RPMI7951 (cell line): ENCODE measurements around the gene RASA4B. TPM values are rescaled to one million over a fixed set of nuclear protein-coding genes. Genes with fewer than 3 reads are reported as not detected.
"Not testable (repeated sequence)": the region's sequence is repeated elsewhere in the genome, so short reads cannot be mapped to it uniquely, and the experiment has no call there.

ENCODE experiments used
- DNase-seq: peaks from one replicate; pipeline ENCODE4 v3.0.0-alpha.2; 2012; ENCODE audit warnings: low read depth
- total RNA-seq: library from RNA; depleted of rRNA; stranded (reverse); fragments of >200 nt; shearing (Covaris generic); gene quantifications from 2 replicates; pipeline ENCODE4 v1.2.3, GENCODE V29; 2014

The RASA4B gene
- total RNA-seq, 1 experiment from 2014 or later, result 0.36 TPM

DNA sequence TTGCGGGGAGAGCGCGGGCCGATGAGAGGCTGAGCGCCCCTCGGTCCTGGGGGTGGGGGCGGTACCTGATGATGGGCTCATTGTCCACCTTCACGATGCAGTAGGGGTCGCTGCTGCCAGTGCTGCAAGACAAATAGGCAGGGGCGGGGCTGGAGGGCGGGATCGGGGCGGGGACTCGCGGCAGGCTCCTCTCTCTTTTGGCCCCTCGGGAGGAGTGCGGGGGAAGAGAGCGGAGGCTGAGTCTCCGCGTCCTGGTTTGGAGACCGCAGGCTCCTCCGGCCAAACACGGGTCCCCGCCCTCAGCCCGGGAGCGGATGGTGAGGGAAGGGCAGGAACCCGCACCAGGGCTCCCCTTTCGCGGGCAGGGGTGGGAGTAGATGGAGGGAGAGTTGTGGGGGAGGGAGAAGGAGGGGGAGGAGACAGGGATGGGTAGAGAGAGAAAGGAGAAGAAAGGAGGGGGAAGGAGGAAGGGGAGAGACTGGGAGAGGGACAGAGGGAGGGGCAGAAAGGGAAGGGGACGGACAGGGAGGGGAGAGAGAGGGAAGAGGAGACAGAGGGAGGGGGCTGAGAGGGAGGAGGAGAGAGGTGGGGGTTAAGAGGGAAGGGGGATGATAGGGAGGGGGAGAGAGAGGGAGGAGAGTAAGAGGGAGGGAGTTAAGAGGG is 5.6 kb downstream of the RASA4B start:
- not testable (repeated sequence) for DNase-seq

DNA sequence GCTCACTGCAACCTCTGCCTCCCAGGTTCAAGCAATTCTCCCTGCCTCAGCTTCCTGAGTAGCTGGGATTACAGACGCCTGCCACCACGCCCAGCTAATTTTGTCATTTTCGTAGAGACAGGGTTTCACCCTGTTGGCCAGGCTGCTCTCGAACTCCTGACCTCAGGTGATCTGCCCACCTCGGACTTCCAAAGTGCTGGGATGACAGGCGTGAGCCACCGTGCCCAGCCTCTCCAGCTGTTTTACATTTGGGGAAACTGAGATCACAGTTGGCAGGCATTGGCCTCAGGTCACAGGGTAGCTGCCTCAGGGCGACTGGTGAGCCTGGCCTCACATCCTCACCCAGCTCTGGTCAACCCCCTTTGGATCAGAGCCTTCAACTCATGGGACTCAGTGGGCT is 7.0 kb downstream of the RASA4B start:
- DNase-seq, result not testable (repeated sequence)

DNA sequence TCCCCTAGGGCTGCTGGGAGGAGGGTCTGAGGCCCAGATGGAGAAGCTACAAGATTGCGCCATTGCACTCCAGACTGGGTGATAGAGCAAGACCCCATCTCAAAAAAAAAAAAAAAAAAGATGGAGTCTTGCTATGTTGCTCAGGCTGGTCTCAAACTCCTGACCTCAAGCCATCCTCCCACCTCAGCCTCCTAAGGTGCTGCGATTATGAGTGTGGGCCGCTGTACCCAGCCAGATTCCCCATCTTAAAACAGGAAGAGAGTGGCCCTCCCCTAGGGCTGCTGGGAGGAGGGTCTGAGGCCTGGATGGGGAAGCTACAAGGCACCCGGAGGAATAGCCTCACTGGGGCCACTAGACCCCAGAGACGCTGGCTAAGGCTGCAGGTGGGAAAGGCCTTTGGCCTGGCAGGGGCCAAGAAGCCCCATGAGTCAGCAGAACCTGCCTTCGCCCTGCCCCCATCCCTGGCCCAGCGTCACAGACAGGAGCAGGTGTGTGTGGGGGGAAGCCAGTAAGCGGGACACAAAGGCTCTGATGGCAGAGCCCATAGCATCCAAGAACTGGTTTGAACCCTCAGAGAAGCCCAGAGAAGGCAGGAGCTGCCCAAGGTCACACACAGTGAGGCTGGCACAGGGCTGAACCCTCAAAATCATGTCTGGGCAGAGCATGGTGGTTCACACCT is 10.0 kb downstream of the RASA4B start:
- DNase-seq, result not testable (repeated sequence)

DNA sequence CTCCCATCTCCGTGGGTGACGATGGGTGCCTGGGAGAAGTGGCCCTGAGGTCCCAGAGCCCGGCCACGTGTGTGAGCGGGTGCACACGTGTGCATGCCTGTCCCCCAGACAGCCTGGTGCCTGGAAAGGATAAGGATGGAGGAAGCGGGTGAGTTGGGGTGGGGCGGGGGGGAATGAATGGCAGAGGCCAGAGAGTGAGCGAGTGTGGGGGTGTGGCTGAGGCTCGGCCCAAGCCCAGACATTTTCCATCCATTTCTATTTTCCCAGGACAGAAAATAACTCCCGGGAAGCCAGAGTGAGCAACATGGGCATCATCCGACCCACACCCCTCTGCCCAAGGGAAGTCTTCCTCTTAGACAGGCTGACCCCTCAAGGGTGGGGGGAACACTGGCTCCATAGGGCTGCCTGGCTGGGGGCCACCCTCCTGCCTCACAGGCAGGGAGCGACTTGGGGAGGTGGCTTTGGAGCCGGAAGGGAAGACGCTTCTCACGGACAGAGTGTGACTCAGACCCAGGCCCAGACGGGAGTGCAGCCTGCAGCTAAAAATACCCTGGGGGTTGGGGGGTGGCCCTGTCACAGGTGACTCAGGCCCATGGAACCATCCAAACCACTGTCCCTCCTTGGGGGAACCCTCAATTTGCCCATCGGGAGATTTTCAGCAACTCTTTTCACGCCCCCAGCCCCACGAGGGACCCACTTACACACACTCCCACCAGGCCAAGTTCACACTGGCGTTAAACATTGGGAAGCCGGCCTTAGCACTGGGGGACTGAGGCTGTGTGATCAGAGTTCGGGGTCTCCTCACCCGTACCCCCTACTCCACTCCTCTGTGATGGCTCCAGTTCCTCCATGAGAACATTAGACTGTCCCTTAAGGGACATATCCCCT is 12.0 kb downstream of the RASA4B start:
- DNase-seq, result not testable (repeated sequence)

DNA sequence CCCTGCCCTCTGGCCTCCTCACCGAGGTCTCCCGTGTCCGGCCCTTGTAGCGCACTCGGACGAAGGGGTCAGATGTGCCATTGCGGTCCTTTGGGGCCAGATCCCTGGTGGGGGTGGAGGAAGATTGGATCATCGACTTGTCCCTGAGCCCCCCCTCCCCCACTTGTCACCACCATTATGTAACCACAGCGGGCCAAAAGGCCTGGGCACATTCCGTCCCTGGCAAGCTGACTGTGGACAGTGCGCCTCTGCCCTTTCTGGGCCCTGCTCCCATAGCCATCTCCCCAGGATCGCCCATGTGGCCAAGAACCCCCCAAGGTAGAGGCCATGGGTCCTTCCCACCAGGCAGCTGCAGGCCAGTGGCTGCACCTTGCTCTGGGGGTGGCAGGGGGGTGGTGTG is 14.4 kb downstream of the RASA4B start:
- DNase-seq, result not testable (repeated sequence)

DNA sequence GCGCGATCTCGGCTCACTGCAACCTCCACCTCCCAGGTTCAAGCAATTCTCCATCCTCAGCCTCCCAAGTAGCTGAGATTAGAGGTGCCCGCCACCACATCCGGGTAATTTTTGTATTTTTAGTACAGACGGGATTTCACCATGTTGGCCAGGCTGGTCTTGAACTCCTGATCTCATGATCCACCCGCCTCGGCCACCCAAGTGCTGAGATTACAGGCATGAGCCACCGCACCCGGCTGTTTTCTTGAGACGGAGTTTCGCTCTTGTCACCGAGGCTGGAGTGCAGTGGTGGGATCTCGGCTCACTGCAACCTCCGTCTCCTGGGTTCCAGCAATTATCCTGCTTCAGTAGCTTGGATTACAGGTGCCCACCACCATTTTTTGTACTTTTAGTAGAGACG is 19.3 kb downstream of the RASA4B start:
- not testable (repeated sequence) for DNase-seq

DNA sequence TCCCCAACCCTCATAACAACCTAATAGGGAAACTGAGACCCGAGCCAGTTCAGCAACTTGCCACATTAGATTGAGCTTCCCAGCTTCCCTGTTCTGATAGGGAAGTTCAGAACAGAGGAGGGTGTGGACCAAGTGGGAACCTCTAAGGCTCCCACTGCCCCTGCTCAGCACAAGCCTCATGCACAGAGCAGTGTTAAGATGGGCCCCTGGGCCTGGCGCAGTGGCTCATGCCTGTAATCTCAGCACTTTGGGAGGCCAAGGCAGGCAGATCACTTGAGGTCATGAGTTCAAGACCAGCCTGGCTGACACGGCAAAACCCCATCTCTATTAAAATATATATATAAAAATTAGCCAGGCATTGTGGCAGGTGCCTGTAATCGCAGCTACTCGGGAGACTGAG is 20.3 kb downstream of the RASA4B start:
- not testable (repeated sequence) for DNase-seq

DNA sequence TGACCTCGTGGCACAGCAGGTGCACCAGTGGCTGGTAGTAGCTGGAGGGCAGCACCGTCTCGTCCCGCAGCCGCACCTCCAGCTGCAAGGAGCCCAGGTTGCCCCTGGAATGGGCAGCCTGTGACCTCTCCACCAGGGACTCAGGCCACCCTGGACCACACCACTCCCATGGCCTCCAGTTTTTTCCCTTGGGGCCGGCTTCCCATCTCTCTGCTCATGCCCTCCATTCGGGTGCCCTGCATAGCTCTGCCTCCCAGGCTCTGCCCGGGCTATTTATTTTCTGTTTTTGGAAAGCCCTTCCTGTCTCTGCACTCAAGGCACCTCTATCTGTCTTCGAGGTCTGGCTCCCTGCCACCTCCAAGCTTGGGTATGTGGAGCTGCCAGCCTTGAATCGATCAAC is 20.7 kb downstream of the RASA4B start:
- DNase-seq, result not testable (repeated sequence)

DNA sequence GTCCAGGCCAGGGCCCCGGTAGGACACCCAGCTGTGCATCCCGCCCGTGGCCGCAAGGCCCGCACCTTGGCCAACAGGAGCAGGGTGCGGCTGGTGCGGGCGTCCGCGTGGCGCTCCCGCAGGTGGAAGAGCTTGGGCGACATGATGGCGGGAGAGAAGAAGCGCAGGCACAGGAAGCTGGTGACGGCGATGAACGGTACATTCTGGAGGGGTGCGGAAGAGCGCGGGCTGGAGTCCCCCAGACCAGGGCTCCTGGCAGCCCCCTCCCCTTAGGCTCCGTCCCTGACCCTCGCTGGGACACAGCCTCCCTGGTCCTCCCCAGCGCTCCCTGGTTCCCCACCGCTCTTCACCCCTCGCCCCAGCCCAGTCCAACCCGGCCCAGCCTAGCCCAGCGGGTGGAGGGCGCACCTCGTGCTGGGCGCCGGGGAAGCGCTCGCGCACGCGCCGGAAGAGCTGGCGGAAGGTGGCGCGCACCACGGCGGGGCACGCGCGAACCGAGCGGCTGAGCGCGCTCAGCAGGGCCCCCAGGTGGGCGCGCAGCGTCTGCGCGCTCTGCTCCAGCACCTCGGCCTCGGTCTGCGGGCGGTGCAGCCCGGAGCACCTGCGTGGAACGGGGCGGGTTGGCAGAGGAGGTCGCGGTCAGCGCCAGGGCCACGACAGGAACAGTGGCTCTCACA is 23.0 kb downstream of the RASA4B start:
- not testable (repeated sequence) for DNase-seq

DNA sequence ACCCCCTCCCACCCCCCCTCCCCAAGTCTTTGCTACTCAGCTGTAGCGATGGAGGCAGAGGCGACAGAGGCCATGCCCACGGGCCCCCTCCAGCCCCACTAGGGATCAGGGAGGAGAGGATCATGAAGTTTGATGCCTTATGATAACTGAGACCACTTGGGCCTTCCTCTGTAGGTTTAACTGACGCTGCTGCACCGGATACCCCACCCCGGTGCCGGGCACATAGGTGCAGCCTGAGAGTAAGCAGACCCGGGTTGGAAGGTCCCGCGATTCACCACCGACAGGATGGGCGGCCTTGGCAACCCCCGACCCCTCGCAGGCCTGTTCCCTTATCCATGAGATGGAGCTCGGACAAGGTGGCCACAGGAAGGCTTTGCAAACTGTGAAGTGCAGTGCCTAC is 23.6 kb downstream of the RASA4B start:
- DNase-seq, result not testable (repeated sequence)

DNA sequence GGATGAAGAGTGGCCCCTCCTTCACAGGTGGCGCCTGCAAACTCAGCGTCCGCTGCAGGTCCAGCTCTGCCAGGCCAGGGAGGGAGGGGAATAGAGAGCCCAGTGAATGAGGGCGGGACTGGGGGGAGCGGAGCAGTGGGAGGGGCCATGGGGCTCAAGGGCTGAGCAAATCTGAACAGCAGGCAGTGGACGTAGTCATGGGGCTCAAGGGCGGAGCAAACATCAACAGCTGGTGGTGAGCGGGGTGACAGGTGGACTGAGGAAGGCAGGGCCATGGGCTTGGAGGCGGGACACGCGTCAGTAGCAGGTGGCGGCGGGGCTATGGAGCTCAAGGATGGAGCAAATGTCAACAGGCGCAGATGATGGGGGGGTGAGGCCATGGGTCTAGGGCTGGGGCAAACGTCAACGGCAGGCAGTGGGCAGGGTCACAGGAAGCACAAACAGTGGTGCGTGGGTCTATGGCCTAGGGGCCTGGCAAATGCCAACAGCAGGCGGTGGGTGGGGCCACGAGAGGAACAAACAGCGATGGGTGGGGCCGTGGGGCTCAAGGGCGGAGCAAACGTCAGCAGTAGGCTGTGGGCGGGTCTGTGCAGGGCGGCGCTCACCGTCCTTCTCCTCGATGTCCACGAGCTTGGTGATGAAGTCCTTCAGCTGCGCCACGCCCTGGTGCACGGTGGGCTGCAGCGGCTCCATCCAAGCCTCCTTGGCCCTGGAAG is 24.2 kb downstream of the RASA4B start:
- DNase-seq, result not testable (repeated sequence)

DNA sequence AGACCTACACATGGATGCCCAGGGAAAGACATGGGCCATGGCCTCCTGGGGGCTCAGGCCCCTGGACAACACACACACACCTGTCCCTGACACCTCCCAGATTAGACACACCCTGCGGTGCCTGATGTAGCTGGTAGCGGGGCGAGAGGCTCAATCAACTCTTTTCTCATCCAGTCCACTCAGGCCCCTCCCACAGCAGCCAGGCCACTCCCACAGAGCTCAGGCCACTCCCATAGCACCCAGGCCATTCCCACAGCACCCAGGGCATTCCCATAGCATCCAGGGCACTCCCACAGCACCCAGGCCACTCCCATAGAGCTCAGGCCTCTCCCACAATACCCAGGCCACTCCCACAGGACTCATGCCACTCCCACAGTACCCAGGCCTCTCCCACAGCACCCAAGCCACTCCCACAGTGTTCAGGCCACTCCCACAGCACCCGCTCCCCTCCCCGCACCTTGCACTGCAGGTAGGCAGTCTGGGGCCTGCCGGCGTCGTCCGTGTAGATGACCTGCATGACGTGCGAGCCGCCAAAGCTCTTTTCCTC is 27.0 kb downstream of the RASA4B start:
- DNase-seq, result not testable (repeated sequence)

DNA sequence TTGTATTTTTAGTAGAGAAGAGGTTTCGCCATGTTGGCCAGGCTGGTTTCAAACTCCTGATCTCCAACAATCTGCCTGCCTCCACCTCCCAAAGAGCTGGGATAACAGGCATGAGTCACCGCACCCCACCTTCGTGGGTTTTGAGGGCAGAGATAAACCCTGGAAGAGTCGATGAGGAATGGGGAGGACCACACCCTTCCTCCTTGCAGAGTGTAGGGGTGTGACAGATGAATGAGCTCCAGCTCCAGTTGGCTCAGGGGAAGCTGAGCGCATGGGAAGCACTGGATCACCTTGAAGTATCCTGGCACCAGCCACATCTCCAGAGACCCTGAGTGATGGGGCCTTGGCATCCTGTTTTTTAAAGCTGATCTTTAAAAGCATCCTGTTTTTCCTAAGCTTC is 33.3 kb downstream of the RASA4B start:
- not testable (repeated sequence) for DNase-seq

DNA sequence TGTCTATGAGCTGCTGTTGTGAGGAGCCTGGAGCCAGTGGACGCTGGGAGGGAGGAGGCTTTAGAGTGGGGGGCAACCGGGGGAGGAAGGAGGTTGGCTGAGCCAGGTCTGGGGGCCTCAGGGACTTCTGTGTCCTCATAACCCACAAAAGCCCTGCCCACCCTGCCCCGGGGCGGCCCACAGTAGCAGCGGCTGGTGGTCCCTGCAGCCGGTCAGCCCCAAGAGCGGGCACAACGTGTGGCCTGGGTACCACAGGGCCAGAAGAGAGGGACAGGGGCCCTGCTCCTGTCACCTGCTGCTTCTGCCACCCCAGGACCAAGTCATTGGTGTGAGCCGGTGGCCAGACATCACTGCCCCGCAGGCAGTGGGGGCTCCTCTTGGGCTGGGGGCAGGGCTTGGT is 35.6 kb downstream of the RASA4B start:
- not testable (repeated sequence) for DNase-seq

DNA sequence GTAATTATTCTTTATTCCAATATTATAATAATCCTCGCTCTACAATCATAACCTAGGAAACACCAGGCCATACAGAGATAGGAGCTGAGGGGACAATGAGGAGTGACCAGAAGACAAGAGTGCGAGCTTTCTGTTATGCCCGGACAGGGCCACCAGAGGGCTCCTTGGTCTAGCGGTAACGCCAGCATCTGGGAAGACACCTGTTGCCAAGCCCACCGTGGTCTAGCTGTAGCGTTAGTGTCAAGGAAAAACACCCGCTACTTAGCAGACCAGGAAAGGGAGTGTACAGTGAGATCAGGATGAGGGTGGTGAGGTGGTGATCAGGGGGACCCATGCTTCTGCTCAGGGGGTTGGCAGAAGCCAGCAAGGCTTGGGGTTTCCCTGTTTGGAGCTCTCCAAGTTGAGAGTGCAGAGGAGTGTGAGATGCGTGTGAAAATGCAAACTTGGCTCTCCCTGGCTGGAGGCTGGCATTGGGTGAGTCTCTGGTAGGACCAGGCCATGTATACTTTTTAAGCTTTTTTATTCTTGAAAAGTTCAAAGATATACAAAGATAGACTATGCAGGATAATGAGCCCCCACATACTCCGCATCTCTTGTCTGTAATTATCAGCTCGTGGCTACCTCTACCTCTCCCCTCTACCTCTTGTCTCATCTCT is 37.5 kb downstream of the RASA4B start:
- DNase-seq, result not testable (repeated sequence)

DNA sequence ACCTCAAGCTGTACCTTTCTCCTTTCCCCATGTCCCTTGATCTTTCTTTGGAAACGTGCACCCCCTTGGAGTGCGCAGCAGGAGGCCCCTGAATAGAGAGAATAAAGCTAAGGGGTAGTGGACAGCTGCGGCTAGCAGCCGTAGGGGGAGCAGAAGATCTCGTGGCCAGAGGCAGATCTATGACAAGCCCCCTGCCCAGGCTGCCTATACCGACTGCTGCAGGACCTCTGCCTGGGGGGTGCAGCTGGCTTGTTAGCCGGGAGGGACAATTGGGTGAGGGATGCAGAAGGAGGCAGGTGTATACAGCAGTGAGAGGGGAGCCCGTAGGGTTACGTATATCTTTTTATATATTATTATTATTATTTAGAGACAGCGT is 38.4 kb downstream of the RASA4B start:
- DNase-seq, result not testable (repeated sequence)

DNA sequence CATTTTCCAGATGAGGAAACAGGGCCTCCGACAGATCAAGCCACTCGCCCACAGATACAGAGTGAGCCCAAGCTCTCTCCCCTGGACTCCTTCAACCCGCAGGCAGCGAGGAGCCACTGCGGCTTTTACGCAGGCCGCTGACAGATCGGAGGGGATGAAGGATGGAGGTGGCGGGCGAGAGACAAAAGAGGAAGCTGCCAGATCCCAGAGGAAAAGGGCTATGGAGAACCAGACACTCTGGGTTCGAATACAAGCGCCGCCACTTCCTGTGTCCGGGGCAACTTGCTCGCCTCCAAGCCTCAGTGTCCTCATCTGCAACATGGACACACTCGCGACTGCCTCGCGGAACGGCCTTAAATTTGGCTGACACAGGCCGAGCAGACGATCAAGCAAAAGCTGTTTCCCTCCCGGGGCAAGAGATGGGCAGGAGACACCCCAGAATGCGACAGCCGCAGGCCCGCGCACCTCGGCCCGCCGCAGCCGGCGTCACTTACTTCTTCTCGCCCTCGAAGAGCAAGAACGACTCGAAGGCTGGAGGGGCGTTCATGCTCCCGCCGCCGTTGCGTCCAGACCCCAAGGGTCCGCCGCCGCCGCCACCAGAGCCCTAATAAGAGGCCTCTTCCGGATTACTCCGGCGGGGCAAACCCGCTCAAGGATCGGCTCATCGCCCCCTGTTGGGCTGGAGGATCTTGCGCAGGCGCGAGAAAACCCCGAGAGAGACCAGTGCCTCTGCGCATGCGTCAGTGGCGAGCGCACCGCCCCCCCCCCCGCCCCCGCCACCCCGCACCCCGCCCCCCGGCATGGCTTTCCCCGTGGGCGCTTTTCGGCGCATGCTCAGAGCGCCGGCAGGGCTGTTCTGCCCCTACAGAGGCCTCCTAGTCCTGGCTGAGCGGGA is 39.0 kb downstream of the RASA4B start, which contains the start of gene POLR2J:
POLR2J (minus strand) TSS at position 609 of the 895 bp plus-strand sequence; CDS start at position 547, 62 bp downstream.
- peak; percentile 84 for DNase-seq

DNA sequence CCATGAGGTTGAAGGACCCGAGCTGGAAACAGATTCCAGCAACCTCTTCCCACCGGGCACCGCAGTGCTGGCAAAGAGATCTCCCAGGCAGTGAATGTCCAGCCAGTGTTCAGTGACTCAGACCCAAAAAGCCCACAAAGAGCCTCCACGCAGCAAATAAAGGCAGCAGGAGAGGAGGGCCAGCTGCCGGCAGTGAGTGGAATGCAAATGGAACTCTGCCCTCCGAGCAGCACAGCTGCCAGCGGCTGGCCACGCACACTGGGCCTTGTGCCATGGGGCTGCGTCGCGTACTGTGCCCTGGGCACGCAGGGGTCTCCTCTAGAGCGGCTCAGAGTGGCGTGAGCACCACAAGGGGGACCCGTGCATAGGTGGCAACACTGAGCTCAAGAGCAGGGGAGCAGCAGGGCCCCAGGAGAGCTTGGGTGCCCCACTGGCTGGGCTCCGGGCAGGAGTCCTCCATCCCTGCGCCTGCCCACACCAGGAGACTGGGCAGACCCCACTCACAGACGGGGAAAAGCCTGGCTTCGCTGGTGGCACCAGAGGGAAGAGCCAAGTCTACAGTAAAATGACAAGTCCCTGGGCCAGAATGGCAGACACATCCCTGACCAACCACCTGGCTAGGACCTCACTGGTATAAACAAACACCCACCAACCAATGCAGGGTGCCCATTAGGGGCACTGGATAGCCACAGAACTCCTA is 42.7 kb downstream of the RASA4B start:
- DNase-seq, result peak; percentile 56
